Spleen (tissue), 13 donors: ENCODE results near the gene SMIM14. TPM values are rescaled to one million over a fixed set of nuclear protein-coding genes. Genes with fewer than 3 reads are reported as not detected.
A peak's percentile ranks its signal among the peaks of the same experiment; 100 is the strongest.

Source experiments
- DNase-seq: peaks from one replicate; pipeline ENCODE4 v3.0.0-alpha.2; 2020
- H3K27ac ChIP-seq, 8 donors: fragments of 200-600 bp; sonication (generic) in 7 of 8; 1 replicate in 4 of 8; 2 replicates in 4 of 8; pipeline versions ENCODE4 v1.5.0 to v1.8.0; 2016 to 2021; ENCODE audit warnings: inconsistent platforms in 4 of 8, mild to moderate bottlenecking in 4 of 8, moderate library complexity in 1 of 8
- H3K27me3 ChIP-seq, 7 donors: fragments of 200-600 bp; sonication (generic) in 6 of 7; replicated peaks in 1 of 7; 1 replicate in 4 of 7; 2 replicates in 3 of 7; pipeline versions ENCODE4 v1.5.0 to v1.8.0; 2016 to 2021; ENCODE audit warnings: inconsistent platforms in 3 of 7, mild to moderate bottlenecking in 1 of 7
- H3K36me3 ChIP-seq, 6 donors: fragments of 200-600 bp; sonication (generic) in 5 of 6; 1 replicate in 4 of 6; 2 replicates in 2 of 6; pipeline versions ENCODE4 v1.5.0 to v1.8.0; 2016 to 2021; ENCODE audit warnings: inconsistent platforms in 2 of 6
- H3K4me1 ChIP-seq, 6 donors: fragments of 200-600 bp; sonication (generic) in 5 of 6; 1 replicate in 3 of 6; 2 replicates in 3 of 6; pipeline versions ENCODE4 v1.5.0 to v1.8.0; 2016 to 2021; ENCODE audit warnings: inconsistent platforms in 3 of 6
- H3K4me3 ChIP-seq, 8 donors: fragments of 200-600 bp; sonication (generic) in 7 of 8; 1 replicate in 4 of 8; 2 replicates in 4 of 8; pipeline versions ENCODE4 v1.5.0 to v1.8.0; 2016 to 2021; ENCODE audit warnings: inconsistent platforms in 4 of 8, mild to moderate bottlenecking in 4 of 8, moderate library complexity in 2 of 8
- H3K9me3 ChIP-seq, 8 donors: fragments of 200-600 bp; sonication (generic) in 7 of 8; 1 replicate in 4 of 8; 2 replicates in 4 of 8; pipeline versions ENCODE4 v1.5.0 to v1.8.0; 2016 to 2021; ENCODE audit warnings: inconsistent platforms in 4 of 8
- POLR2A ChIP-seq, 3 donors: fragments of 450-650 bp; IDR thresholded peaks; one replicate each; pipeline ENCODE4 v1.5.1; 2017; ENCODE audit warnings: antibody characterized with exemption in 3 of 3, mild to moderate bottlenecking in 1 of 3
- POLR2AphosphoS5 ChIP-seq, 3 donors: sonication (generic); formaldehyde crosslinking; IDR thresholded peaks; one replicate each; pipeline ENCODE4 v1.5.1; 2017; ENCODE audit warnings: antibody characterized with exemption in 3 of 3
- WGBS, 5 donors: extraction: QIAGEN DNeasy Blood & Tissue Kit in 3 of 5; methylation state at CpG; one replicate each; pipeline versions ENCODE4 v1.1.5 to v1.1.7; 2013 to 2018; 5-methylcytosine and 5-hydroxymethylcytosine counted together
- intact Hi-C: fragments of 100-400 bp; cut with DNase I; formaldehyde crosslinking; loops from one replicate; pipeline ENCODE4 v1.15.0; 2023; ENCODE audit warnings: low total_unique reads
- long read RNA-seq, 2 donors: transcript quantifications; one replicate each; lab custom pipeline, GENCODE V29; 2026
- polyA plus RNA-seq, 3 donors: library from polyadenylated mRNA; stranded (reverse); fragments of 200-250 nt; gene quantifications; one replicate each; pipeline ENCODE4 v1.2.1, GENCODE V29; 2013
- total RNA-seq, 7 donors: library from RNA; depleted of rRNA in 3 of 7; stranded (reverse); fragments of >200 nt in 3 of 7; fragmentation: NEBNext Ultra II Directional in 4 of 7; extraction: Animal tissue kit (Norgen Biotek cat#: 25700) in 4 of 7; gene quantifications; one replicate each; pipeline versions ENCODE4 v1.1.0 to v1.2.1, GENCODE V29; 2016 to 2021
- TF ChIP-seq, protein P1 (sequence below), 11 experiments: fragments of 200-600 bp in 7 of 11; fragments of 450-650 bp in 4 of 11; sonication (generic) in 4 of 11; IDR thresholded peaks in 8 of 11; conservative IDR thresholded peaks in 3 of 11; 1 replicate in 7 of 11; 2 replicates in 4 of 11; pipeline versions ENCODE4 v1.4.0 to v1.8.0; 2016 to 2021; ENCODE audit warnings: antibody characterized with exemption in 11 of 11, inconsistent platforms in 4 of 11, mild to moderate bottlenecking in 1 of 11
- donor health status: healthy with polysubstance abuse.
- donor health status: DM: no; HTN: no; CAD: no; lungs with moderate emphysema.
- donor health status: DM: no; HTN: no; CAD: no.
- donor health status: Bipolar disorder and iron deficiency.
- donor health status: healthy.
- donor health status: DM: no; HTN: no; CAD: no.
- donor health status: DM: yes; HTN: yes; CAD: no.

SMIM14 gene
- total RNA-seq, result 10 to 100 TPM; 33.4 to 77.5 (median 55.3) TPM
- 100 to 1,000 TPM in 2 of 3 donors, 10 to 100 TPM in 1; 96.5 to 111 (median 108) TPM for polyA plus RNA-seq
- long read RNA-seq, donor 1, full-length matches to known transcripts, result 15 of 23 reads
- long read RNA-seq, donor 1, partial matches to known transcripts, result 0 of 23 reads
- long read RNA-seq, donor 1, other reads (novel, unspliced or antisense), result 8 of 23 reads
- long read RNA-seq, donor 2, full-length matches to known transcripts, result 14 of 23 reads
- long read RNA-seq, donor 2, partial matches to known transcripts, result 0 of 23 reads
- long read RNA-seq, donor 2, other reads (novel, unspliced or antisense), result 9 of 23 reads

DNA sequence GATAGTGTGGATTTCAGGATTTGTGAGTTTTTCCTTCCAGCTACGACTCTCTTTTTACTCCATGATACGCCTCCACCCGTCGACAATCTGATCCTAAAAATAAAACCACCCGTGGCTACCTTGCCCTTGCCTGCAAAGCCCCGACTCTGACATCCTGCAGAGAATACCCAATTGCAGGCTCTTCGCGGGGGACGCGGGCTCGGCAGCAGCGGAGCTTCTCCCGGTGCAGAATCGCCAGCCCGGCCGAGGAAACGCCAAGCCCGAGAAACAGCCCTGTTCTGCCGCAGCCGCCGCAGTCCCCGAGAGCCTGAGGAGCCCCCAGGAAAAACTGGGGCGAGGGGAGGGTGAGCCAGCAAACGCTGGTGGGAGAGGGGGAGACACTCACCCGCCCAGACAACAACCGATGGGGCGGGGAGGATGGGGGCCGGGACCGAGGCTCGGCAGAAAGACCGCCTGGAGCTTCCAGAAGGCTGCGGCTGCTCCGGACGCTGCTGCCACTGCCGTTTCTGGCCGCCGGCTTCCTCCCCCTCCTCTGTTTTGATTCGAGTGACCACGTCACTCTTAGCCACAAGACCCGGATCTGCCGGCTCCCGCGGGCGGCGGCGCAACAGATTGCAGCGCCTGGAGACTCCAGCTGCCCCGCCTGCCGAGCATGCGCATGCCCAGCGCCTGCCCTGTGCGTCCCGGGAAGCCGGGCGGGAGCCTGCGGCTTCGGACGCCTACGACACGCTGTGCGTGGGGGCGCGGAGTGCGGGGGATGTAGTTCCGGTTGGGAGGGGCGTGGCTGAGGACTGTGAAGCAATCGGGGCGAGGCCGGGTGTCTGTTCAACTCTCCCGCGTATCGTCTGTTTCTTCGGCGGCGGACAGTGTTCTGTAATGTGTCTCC lies at the start of gene SMIM14:
SMIM14 (minus strand) TSS at position 512 of the 886 bp plus-strand sequence. CDS start 33,720 bp downstream, outside the sequence.
- intact Hi-C loops, result no loop called here
- peak within 1 kb of the TSS; percentile 84 to 99 (median 96) for H3K27ac ChIP-seq
- 0 to 1% (median 0%) methylated on average over 40 to 75 of the region's 75 CpGs for WGBS, 5 donors

DNA sequence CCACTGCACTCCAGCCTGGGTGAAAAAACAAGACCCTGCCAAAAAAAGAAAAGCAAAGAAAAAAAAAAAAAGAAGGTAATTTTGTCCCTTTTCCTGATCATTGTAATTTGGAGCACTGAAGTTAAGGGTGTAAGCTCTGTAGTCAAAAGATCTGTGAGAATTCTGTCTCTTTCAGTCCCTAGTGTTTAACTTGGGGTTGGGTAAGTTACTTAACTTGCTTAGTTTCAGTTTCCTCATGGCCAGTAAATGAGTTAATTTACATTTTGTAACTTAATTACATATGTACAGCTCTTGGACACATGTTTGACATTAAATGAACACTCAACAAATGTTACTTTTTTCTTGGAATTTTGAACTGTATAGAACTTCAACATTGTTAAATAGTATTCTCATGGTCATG lies 48.3 kb upstream of the SMIM14 start:
- intact Hi-C loops, result no loop called here
- no peak for TF ChIP-seq POLR2AphosphoS5 (IDR thresholded peaks at IDR 0.05)
- TF ChIP-seq, protein P1, sequence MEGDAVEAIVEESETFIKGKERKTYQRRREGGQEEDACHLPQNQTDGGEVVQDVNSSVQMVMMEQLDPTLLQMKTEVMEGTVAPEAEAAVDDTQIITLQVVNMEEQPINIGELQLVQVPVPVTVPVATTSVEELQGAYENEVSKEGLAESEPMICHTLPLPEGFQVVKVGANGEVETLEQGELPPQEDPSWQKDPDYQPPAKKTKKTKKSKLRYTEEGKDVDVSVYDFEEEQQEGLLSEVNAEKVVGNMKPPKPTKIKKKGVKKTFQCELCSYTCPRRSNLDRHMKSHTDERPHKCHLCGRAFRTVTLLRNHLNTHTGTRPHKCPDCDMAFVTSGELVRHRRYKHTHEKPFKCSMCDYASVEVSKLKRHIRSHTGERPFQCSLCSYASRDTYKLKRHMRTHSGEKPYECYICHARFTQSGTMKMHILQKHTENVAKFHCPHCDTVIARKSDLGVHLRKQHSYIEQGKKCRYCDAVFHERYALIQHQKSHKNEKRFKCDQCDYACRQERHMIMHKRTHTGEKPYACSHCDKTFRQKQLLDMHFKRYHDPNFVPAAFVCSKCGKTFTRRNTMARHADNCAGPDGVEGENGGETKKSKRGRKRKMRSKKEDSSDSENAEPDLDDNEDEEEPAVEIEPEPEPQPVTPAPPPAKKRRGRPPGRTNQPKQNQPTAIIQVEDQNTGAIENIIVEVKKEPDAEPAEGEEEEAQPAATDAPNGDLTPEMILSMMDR (IDR thresholded peaks at IDR 0.05 in 8 of 11, conservative IDR thresholded peaks at IDR 0.05 in 3 of 11), result no peak
- no peak for TF ChIP-seq POLR2A (IDR thresholded peaks at IDR 0.05)
- Histone ChIP-seq H3K9me3 (no peaks in the 10 kb centered on the region), H3K27me3 (no peaks in the 10 kb centered on the region), H3K4me1 (peaks cover 0 to 13% (median 0%) of the 10 kb centered on the region in 6 donors), H3K27ac (no peak overlapping the region), H3K4me3 (no peak overlapping the region), H3K36me3 (no peaks in the 10 kb centered on the region)
- DNase-seq, result no peak

More for the DNA sequence above, at the start of gene SMIM14:
- H3K36me3 ChIP-seq, result peaks cover 0 to 5% (median 0%) of the 10 kb centered on the region in 6 donors
- peak; percentile 99 for DNase-seq
- peaks cover 28 to 59% (median 44%) of the 10 kb centered on the region in 6 donors for H3K4me1 ChIP-seq
- H3K27me3 ChIP-seq, result no peaks in the 10 kb centered on the region
- no peaks in the 10 kb centered on the region for H3K9me3 ChIP-seq
- H3K4me3 ChIP-seq, result peak within 1 kb of the TSS; percentile 62 to 88 (median 72)
- TF ChIP-seq POLR2A (IDR thresholded peaks at IDR 0.05) (peak; percentile 81 to 98 (median 87)), POLR2AphosphoS5 (IDR thresholded peaks at IDR 0.05) (peak; percentile 97 to 99 (median 98))
- TF ChIP-seq, protein P1 (IDR thresholded peaks at IDR 0.05 in 8 of 11, conservative IDR thresholded peaks at IDR 0.05 in 3 of 11), result peak in 10 of 11 experiments; percentile 10 to 71 (median 48)

DNA sequence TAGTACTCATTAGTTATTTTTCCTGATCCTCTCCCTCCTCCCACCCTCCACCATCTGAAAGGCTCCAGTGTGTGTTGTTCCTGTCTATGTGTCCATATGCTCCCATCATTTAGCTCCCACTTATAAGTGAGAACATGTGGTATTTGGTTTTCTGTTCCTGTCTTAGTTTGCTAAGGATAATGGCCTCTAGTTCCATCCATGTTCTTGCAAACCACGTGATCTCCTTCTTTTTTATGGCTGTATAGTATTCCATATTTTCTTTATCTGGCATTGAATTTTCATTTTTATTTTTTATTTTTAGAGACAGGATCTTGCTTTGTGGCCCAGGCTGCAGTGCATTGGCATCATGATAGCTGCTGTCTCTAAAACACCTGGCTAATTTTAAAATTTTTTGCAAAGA lies 47.3 kb upstream of the SMIM14 start:
- TF ChIP-seq POLR2A (IDR thresholded peaks at IDR 0.05), result no peak
- TF ChIP-seq, protein P1 (IDR thresholded peaks at IDR 0.05 in 8 of 11, conservative IDR thresholded peaks at IDR 0.05 in 3 of 11), result no peak
- no peak for TF ChIP-seq POLR2AphosphoS5 (IDR thresholded peaks at IDR 0.05)
- intact Hi-C loops, result no loop called here
- Histone ChIP-seq H3K4me1 (peaks cover 0 to 18% (median 0%) of the 10 kb centered on the region in 6 donors), H3K36me3 (no peaks in the 10 kb centered on the region), H3K9me3 (no peaks in the 10 kb centered on the region), H3K27ac (no peak overlapping the region), H3K4me3 (no peak overlapping the region), H3K27me3 (no peaks in the 10 kb centered on the region)
- WGBS, 5 donors, result 0 to 33% (median 0%) methylated on average over 1 of the region's 1 CpG
- DNase-seq, result no peak
